Fibroblast of lung (primary cell): ENCODE data around the gene CELF2.

Experiments
- EZH2 ChIP-seq: IDR thresholded peaks from 2 replicates; pipeline ENCODE4 v1.5.1; 2012; ENCODE audit warnings: low read length, control low read depth, mild to moderate bottlenecking; ENCODE audit errors: missing control alignments
- TF ChIP-seq, protein P1 (sequence below), 2 donors: IDR thresholded peaks in 1 of 2; conservative IDR thresholded peaks in 1 of 2; 1 replicate in 1 of 2; 2 replicates in 1 of 2; pipeline ENCODE4 v1.5.1; 2011 to 2012; ENCODE audit warnings: low read length in 2 of 2, control low read depth in 1 of 2, inconsistent platforms in 1 of 2, low read depth in 1 of 2, mild to moderate bottlenecking in 1 of 2

DNA sequence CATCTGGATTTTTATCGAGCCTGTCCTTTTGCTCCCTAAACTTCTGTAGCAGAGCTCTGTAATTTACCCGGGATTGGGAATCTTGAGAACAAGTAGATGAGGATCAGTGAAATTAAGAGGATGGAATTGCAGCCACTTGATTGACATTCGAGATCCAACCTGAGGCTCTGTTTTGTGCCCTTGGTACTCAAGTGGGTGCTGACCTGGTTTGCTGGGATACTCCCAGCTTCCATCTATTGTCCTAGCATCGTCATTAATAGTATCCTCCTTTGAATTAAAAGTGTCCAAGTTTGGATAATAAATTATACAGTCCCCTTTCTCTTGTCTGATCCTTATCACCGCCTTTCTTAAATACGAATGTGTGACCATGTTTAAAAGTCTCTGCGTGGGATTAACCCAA, 17.1 kb downstream of the CELF2 start:
- TF ChIP-seq, protein P1, sequence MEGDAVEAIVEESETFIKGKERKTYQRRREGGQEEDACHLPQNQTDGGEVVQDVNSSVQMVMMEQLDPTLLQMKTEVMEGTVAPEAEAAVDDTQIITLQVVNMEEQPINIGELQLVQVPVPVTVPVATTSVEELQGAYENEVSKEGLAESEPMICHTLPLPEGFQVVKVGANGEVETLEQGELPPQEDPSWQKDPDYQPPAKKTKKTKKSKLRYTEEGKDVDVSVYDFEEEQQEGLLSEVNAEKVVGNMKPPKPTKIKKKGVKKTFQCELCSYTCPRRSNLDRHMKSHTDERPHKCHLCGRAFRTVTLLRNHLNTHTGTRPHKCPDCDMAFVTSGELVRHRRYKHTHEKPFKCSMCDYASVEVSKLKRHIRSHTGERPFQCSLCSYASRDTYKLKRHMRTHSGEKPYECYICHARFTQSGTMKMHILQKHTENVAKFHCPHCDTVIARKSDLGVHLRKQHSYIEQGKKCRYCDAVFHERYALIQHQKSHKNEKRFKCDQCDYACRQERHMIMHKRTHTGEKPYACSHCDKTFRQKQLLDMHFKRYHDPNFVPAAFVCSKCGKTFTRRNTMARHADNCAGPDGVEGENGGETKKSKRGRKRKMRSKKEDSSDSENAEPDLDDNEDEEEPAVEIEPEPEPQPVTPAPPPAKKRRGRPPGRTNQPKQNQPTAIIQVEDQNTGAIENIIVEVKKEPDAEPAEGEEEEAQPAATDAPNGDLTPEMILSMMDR (conservative IDR thresholded peaks at IDR 0.05 in 1 of 2, IDR thresholded peaks at IDR 0.05 in 1 of 2; ENCODE audit: low read depth in 1 of 2, low read length in 2 of 2) = no peak
- no peak for TF ChIP-seq EZH2
